ENCODE results near the gene RCSD1.

Gene RCSD1

DNA sequence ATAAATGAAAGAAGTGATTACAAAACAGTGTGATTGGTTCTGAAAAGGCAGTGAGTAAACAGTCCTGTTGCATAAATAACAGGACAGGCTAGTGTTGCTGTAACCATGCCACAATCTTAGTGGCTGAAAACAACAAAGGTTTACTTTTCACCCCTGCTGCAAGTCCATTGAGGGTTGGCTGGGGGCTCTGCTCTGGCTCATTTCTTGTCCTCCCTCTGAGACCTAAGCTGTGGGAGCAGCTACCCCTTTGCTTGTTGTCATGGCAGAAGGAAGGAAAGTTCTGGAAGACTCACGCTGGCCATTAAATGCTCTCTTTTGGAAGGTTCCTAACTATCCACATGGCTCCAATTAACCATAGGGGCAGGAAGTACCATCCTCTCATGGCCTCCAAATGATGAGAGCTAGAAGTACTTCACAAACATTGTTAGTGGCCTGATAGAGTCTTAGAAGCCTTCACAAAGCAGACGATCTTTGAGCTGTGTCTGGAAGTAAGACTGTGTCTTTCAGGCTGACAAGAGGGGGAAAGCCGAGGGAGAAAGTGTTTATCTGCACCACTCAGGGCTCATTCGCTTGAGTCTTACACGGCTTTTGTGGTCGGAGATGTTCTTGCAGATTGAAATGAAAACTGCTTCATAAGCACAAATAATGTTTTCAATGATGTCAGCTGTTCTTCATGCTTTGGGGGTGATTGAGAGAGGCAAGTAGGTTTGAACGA, 11.9 kb downstream of the RCSD1 start:
- Histone ChIP-seq H3K4me1 (peaks cover 85 to 100% (median 98%) of the 10 kb centered on the region in 10 experiments), H3K36me3 (peaks cover 89 to 100% (median 98%) of the 10 kb centered on the region in 11 experiments), H3K4me2 (peak overlapping the region; percentile 8 to 98 (median 77); a peak in 20 of 22 replicates), H3K27ac (peak overlapping the region in 10 of 11 experiments; percentile 5 to 60 (median 42); a peak in 20 of 22 replicates), H3K9me3 (replicated peaks in 1 of 11) (no peaks in the 10 kb centered on the region), H3K9ac (peak overlapping the region in 6 of 11 experiments; percentile 4 to 26 (median 8); a peak in 7 of 22 replicates), H3K27me3 (no peaks in the 10 kb centered on the region), H4K20me1 (peaks cover 99 to 100% (median 100%) of the 10 kb centered on the region in 11 experiments), H3K4me3 (no peak overlapping the region)
- no peak for TF ChIP-seq Cebpa-rat (IDR thresholded peaks at IDR 0.05)

DNA sequence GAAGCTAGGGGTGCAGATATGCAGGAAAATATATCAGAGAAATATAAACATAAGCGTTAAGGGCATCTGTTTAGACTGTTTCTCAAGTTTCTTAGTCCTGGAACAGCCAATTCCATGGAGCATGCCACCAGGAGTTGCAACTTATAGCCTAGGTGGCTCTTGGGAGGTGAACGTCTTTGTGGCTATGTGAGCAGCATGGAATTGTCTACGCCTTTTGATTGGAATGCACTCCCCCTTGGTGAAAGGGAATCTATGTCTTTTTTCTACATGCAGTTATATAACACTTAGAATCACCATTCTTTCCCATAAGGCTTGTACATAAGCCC, 12.4 kb downstream of the RCSD1 start:
- Histone ChIP-seq H3K27ac (peak overlapping the region in 9 of 11 experiments; percentile 30 to 60 (median 44); a peak in 9 of 22 replicates), H3K4me3 (no peak overlapping the region), H3K4me2 (peak overlapping the region in 10 of 11 experiments; percentile 25 to 98 (median 78); a peak in 19 of 22 replicates), H3K36me3 (peaks cover 86 to 100% (median 97%) of the 10 kb centered on the region in 11 experiments), H3K9me3 (replicated peaks in 1 of 11) (no peaks in the 10 kb centered on the region), H4K20me1 (peaks cover 99 to 100% (median 100%) of the 10 kb centered on the region in 11 experiments), H3K4me1 (peaks cover 85 to 100% (median 98%) of the 10 kb centered on the region in 10 experiments), H3K27me3 (no peaks in the 10 kb centered on the region), H3K9ac (peak overlapping the region in 4 of 11 experiments; percentile 7 to 26 (median 8); a peak in 3 of 22 replicates)
- TF ChIP-seq Cebpa-rat (IDR thresholded peaks at IDR 0.05) = no peak

DNA sequence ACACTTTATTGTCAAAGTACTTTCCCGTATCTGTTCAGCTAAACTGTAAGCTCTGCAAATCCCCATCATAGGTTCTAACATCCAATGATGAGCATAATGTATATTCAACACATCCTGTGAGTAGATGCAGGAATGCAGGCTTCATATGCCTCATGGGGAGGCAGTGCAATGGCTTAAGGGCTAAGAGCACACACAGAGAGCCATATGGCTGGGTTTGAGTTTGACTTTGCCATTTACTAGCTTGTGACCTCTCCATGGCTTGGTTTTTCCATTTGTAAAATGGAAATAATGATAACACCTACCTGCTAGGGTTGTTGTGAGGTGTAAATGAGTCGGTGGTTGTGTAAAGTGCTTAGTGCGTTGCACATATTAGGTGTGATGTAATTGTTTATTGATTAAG, 13.4 kb downstream of the RCSD1 start:
- TF ChIP-seq Cebpa-rat (IDR thresholded peaks at IDR 0.05) = no peak
- H3K36me3 ChIP-seq = peaks cover 80 to 98% (median 92%) of the 10 kb centered on the region in 11 experiments
- H3K4me3 ChIP-seq = no peak overlapping the region
- H3K27me3 ChIP-seq = no peaks in the 10 kb centered on the region
- peak overlapping the region in 4 of 11 experiments; percentile 5 to 17 (median 14); a peak in 6 of 22 replicates for H3K27ac ChIP-seq
- H4K20me1 ChIP-seq = peaks cover 97 to 100% (median 100%) of the 10 kb centered on the region in 11 experiments
- H3K4me1 ChIP-seq = peaks cover 84 to 100% (median 96%) of the 10 kb centered on the region in 10 experiments
- peak overlapping the region in 1 of 11 experiments; percentile 9; a peak in 2 of 22 replicates for H3K9ac ChIP-seq
- peak overlapping the region in 10 of 11 experiments; percentile 25 to 98 (median 78); a peak in 18 of 22 replicates for H3K4me2 ChIP-seq
- H3K9me3 ChIP-seq (replicated peaks in 1 of 11) = no peaks in the 10 kb centered on the region

DNA sequence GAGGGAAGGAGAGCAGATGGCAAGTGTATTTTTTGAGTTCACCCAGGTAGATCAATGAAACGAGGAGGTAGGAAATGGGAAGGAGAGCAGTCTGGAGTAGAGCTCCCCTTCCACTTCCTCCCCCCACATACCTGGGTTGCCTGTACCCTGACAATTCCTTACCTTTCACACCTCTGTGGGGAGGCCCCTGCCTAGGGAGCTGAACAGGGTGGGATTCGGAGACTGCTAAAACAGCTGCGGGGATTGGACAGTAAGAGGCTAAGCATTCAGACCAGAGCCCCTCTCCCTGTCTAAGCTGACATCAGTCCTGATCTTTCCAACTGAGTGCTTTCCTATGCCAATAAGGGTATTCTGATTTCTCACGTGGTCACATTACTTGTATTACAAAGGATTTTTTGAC, 14.5 kb downstream of the RCSD1 start:
- H3K9me3 ChIP-seq (replicated peaks in 1 of 11) = no peaks in the 10 kb centered on the region
- H3K4me3 ChIP-seq = no peak overlapping the region
- no peak for TF ChIP-seq Cebpa-rat (IDR thresholded peaks at IDR 0.05)
- H3K36me3 ChIP-seq = peaks cover 71 to 97% (median 88%) of the 10 kb centered on the region in 11 experiments
- H3K9ac ChIP-seq = peak overlapping the region in 2 of 11 experiments; percentile 18 to 21; a peak in 1 of 22 replicates
- H3K27me3 ChIP-seq = no peaks in the 10 kb centered on the region
- H3K4me2 ChIP-seq = peak overlapping the region; percentile 25 to 98 (median 77); a peak in 19 of 22 replicates
- peaks cover 91 to 100% (median 99%) of the 10 kb centered on the region in 10 experiments for H3K4me1 ChIP-seq
- peaks cover 97 to 100% (median 100%) of the 10 kb centered on the region in 11 experiments for H4K20me1 ChIP-seq
- H3K27ac ChIP-seq = peak overlapping the region in 8 of 11 experiments; percentile 9 to 49 (median 30); a peak in 8 of 22 replicates

DNA sequence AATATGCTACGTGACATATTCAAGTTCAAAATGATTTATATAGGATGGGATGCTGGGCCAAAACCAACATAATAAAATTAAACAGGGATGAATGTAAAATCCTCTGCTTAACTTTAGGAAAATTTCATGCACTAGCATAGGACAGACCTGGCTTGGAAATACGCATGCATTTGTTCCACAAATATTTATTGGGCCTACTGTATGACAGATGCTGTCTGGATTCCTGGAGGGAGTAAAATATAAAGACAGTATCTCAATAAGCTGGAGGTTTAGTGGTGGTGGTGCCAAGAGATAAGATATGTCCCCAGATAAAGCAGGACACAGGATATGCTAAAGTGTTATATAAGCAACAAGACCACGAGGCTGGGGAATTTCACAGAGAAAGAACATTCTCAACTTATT, 15.1 kb downstream of the RCSD1 start:
- TF ChIP-seq Cebpa-rat (IDR thresholded peaks at IDR 0.05) = no peak

DNA sequence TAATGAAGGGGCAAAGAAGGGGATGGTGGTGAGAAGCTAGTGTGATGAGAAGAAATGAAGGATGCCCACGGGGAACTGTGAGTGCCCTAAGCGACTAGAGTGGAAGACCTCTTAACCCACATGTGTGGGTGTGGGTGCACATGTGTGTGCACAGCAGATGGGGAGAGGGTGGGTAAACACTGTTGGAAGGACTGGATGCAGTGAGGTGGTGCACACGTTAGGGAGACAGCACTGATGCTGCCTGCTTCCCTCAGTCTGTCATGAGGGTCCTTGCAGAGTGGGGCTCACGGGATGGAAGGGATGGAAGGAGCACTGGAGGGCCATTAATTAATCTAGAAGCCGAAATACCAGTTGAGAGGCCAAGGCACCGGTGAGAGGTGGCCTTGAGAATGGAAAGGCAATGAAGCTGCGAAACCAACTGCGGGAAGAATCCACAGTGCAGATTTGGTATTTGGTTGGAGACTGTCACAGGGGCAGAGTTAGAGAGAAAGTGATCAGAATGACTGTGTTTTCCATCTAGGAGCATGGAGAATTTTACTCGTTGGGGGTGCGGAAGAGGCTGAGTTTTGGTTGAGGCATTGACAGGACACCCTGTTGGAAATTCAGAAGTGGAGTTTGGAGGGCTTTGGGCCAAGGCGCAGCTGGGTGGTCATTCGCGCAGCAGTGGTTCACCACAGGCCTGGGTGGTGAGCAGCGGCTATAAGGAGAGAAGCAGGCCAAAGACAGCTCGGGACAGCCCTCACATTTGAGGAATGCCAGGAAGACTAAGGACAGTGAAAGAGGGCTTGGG, 15.8 kb downstream of the RCSD1 start:
- H3K4me3 ChIP-seq = no peak overlapping the region
- TF ChIP-seq Cebpa-rat (IDR thresholded peaks at IDR 0.05) = no peak
- peak overlapping the region in 3 of 11 experiments; percentile 0 to 20 (median 19); a peak in 4 of 22 replicates for H3K9ac ChIP-seq
- H3K36me3 ChIP-seq = peaks cover 60 to 96% (median 81%) of the 10 kb centered on the region in 11 experiments
- peak overlapping the region in 7 of 11 experiments; percentile 2 to 49 (median 33); a peak in 13 of 22 replicates for H3K27ac ChIP-seq
- no peaks in the 10 kb centered on the region for H3K27me3 ChIP-seq
- peaks cover 97 to 100% (median 100%) of the 10 kb centered on the region in 11 experiments for H4K20me1 ChIP-seq
- H3K4me1 ChIP-seq = peaks cover 96 to 100% (median 99%) of the 10 kb centered on the region in 10 experiments
- no peaks in the 10 kb centered on the region for H3K9me3 ChIP-seq (replicated peaks in 1 of 11)
- H3K4me2 ChIP-seq = peak overlapping the region; percentile 25 to 98 (median 77); a peak in 20 of 22 replicates

More for the DNA sequence above, 15.1 kb downstream of the RCSD1 start:
- Histone ChIP-seq H3K27me3 (no peaks in the 10 kb centered on the region), H3K36me3 (peaks cover 65 to 96% (median 84%) of the 10 kb centered on the region in 11 experiments), H3K4me3 (no peak overlapping the region), H4K20me1 (peaks cover 97 to 100% (median 100%) of the 10 kb centered on the region in 11 experiments), H3K4me1 (peaks cover 92 to 100% (median 99%) of the 10 kb centered on the region in 10 experiments), H3K4me2 (peak overlapping the region; percentile 25 to 98 (median 77); a peak in 18 of 22 replicates), H3K27ac (peak overlapping the region in 7 of 11 experiments; percentile 2 to 49 (median 33); a peak in 7 of 22 replicates), H3K9me3 (replicated peaks in 1 of 11) (no peaks in the 10 kb centered on the region), H3K9ac (0 out of 22 replicates have a peak overlapping the region, but pooled peaks of 1 of the 11 experiments have one; percentile 21)

DNA sequence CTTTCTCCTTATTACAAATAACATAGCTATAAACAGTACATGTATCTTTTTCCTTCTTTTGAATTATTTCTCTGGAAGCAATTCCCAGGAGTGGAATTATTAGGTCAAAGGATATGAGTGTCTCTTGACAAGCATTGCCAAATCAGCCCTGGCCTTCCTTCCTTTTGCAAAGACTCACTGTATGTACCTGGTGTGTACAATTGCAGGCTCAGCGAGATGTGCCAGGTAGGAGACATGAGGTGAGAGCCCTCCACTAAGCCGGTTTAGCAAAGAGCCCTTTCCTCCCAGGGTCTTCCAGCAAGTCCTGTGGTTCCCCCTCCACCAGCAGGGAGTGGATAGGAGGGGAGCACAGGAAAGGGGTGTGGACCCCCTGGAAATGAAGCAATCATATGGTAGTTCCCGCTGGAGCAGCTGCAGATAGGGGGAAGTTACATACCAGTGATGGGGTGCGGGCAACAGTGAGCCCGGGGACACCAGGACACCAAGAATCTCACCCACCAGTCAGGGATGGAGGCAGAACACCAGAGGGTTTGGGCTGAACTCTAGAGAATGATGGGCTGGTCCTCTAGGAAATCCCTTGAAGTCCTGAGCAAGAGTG, 18.3 kb downstream of the RCSD1 start:
- Histone ChIP-seq H4K20me1 (peaks cover 97 to 100% (median 100%) of the 10 kb centered on the region in 11 experiments), H3K27me3 (no peaks in the 10 kb centered on the region), H3K27ac (peak overlapping the region; percentile 28 to 78 (median 71); a peak in 20 of 22 replicates), H3K9me3 (replicated peaks in 1 of 11) (no peaks in the 10 kb centered on the region), H3K4me2 (peak overlapping the region; percentile 70 to 98 (median 86)), H3K4me3 (peak overlapping the region in 5 of 10 experiments; percentile 11 to 46 (median 28); a peak in 4 of 20 replicates), H3K4me1 (peaks cover 96 to 100% (median 99%) of the 10 kb centered on the region in 10 experiments), H3K9ac (peak overlapping the region; percentile 15 to 72 (median 56); a peak in 15 of 22 replicates), H3K36me3 (peaks cover 50 to 96% (median 79%) of the 10 kb centered on the region in 11 experiments)
- TF ChIP-seq Cebpa-rat (IDR thresholded peaks at IDR 0.05) = peak in 2 of 11 experiments; percentile 6 to 33; a peak in 1 of 22 replicates
